ENCODE results near the gene ELF2. TPM values are rescaled to one million over a fixed set of nuclear protein-coding genes. Genes with fewer than 3 reads are reported as not detected.

The ELF2 gene
- total RNA-seq, 4 donors from 2014 or later, result 39.0 to 89.5 (median 48.7) TPM

- no peak for DNase-seq (ENCODE audit: low spot score)
- no peak for ATAC-seq (ENCODE audit: low FRiP score)
- TF ChIP-seq CTCF (IDR thresholded peaks at IDR 0.05), result no peak
Measured at GRCh38 chr4:139212900-139213299, 35.9 kb upstream of the ELF2 start.

GRCh38 chr4:139210486-139210885, 33.5 kb upstream of the ELF2 start:
- ATAC-seq (ENCODE audit: low FRiP score) (no peak), DNase-seq (ENCODE audit: low spot score) (no peak)
- no peak for TF ChIP-seq CTCF (IDR thresholded peaks at IDR 0.05)

- TF ChIP-seq CTCF (IDR thresholded peaks at IDR 0.05), result no peak
- no peak for ATAC-seq (ENCODE audit: low FRiP score)
Measured at GRCh38 chr4:139209470-139210063, 32.5 kb upstream of the ELF2 start.

GRCh38 chr4:139208404-139208945, 31.5 kb upstream of the ELF2 start:
- ATAC-seq (ENCODE audit: low FRiP score), result no peak

More at GRCh38 chr4:139209470-139210063, 32.5 kb upstream of the ELF2 start:
- DNase-seq (ENCODE audit: low spot score), result no peak

GRCh38 chr4:139207873-139208403, 30.9 kb upstream of the ELF2 start:
- TF ChIP-seq CTCF (IDR thresholded peaks at IDR 0.05), result no peak
- ATAC-seq (ENCODE audit: low FRiP score), result no peak
- no peak for DNase-seq (ENCODE audit: low spot score)

More at GRCh38 chr4:139208404-139208945, 31.5 kb upstream of the ELF2 start:
- no peak for DNase-seq (ENCODE audit: low spot score)
- no peak for TF ChIP-seq CTCF (IDR thresholded peaks at IDR 0.05)

- ATAC-seq (ENCODE audit: low FRiP score), result no peak
- TF ChIP-seq CTCF (IDR thresholded peaks at IDR 0.05), result no peak
- DNase-seq (ENCODE audit: low spot score), result no peak
Measured at GRCh38 chr4:139207247-139207646, 30.2 kb upstream of the ELF2 start.

GRCh38 chr4:139202991-139203390, 26.0 kb upstream of the ELF2 start:
- no peak for DNase-seq (ENCODE audit: low spot score)
- TF ChIP-seq CTCF (IDR thresholded peaks at IDR 0.05), result no peak
- ATAC-seq (ENCODE audit: low FRiP score), result no peak

Measured in omental fat pad (tissue), 4 donors.